Thyroid gland (tissue), 4 donors: ENCODE results near the gene LAIR2. TPM values are rescaled to one million over a fixed set of nuclear protein-coding genes. Genes with fewer than 3 reads are reported as not detected.

ENCODE experiments used
- DNase-seq, 2 donors: peaks; one replicate each; pipeline ENCODE4 v3.0.0-alpha.2; 2019
- H3K27ac ChIP-seq, 3 donors: fragments of 200-600 bp; sonication (generic); 1 replicate in 2 of 3; 2 replicates in 1 of 3; pipeline ENCODE4 v1.5.1; 2016 to 2019; ENCODE audit warnings: mild to moderate bottlenecking in 1 of 3, moderate library complexity in 1 of 3
- H3K27me3 ChIP-seq: fragments of 200-600 bp; sonication (generic); one replicate; pipeline ENCODE4 v1.5.1; 2019
- H3K36me3 ChIP-seq, 2 donors: fragments of 200-600 bp; sonication (generic); one replicate each; pipeline ENCODE4 v1.5.1; 2016 to 2019
- H3K4me1 ChIP-seq, 2 donors: fragments of 200-600 bp; sonication (generic); one replicate each; pipeline ENCODE4 v1.5.1; 2017 to 2019
- H3K4me3 ChIP-seq, 3 donors: fragments of 200-600 bp; sonication (generic); replicated peaks in 1 of 3; 1 replicate in 2 of 3; 2 replicates in 1 of 3; pipeline ENCODE4 v1.5.1; 2016; ENCODE audit warnings: mild to moderate bottlenecking in 1 of 3
- H3K9me3 ChIP-seq: fragments of 200-600 bp; sonication (generic); one replicate; pipeline ENCODE4 v1.5.1; 2017
- CTCF ChIP-seq, 6 experiments: fragments of 200-600 bp in 3 of 6; fragments of 450-650 bp in 3 of 6; sonication (generic) in 3 of 6; IDR thresholded peaks; one replicate each; pipeline ENCODE4 v1.5.1; 2016 to 2019; ENCODE audit warnings: antibody characterized with exemption in 6 of 6, mild to moderate bottlenecking in 2 of 6, inconsistent platforms in 1 of 6, moderate library complexity in 1 of 6
- POLR2A ChIP-seq, 2 donors: fragments of 450-650 bp; IDR thresholded peaks; one replicate each; pipeline ENCODE4 v1.6.1; 2017; ENCODE audit warnings: antibody characterized with exemption in 2 of 2, mild to moderate bottlenecking in 2 of 2, moderate library complexity in 1 of 2
- WGBS, 2 donors: methylation state at CpG; one replicate each; pipeline ENCODE4 v1.1.5; 2017; 5-methylcytosine and 5-hydroxymethylcytosine counted together
- intact Hi-C: fragments of 100-400 bp; cut with DNase I; formaldehyde crosslinking; loops from one replicate; pipeline ENCODE4 v1.15.1; 2023
- total RNA-seq, 4 donors: library from RNA; depleted of rRNA; stranded (reverse); fragments of >200 nt; gene quantifications; one replicate each; pipeline ENCODE4 v1.2.3, GENCODE V29; 2016

LAIR2 gene
- total RNA-seq, 4 donors from 2014 or later = not detected

GRCh38 chr19:54460230-54461005 lies 42.2 kb upstream of the LAIR2 start:
- 85 to 95% methylated on average over 13 to 31 of the region's 39 CpGs for WGBS, 2 donors
- no peaks in the 10 kb centered on the region for H3K9me3 ChIP-seq
- intact Hi-C loops = no loop called here
- H3K27me3 ChIP-seq = no peaks in the 10 kb centered on the region
- TF ChIP-seq POLR2A (IDR thresholded peaks at IDR 0.05) (no peak), CTCF (IDR thresholded peaks at IDR 0.05) (no peak)
- H3K36me3 ChIP-seq = peaks cover 58 to 69% of the 10 kb centered on the region in 2 donors
- no peak for DNase-seq
- H3K27ac ChIP-seq = no peak overlapping the region
- H3K4me3 ChIP-seq = no peak overlapping the region
- H3K4me1 ChIP-seq = peaks cover 14 to 28% of the 10 kb centered on the region in 2 donors

- TF ChIP-seq CTCF (IDR thresholded peaks at IDR 0.05) (no peak), POLR2A (IDR thresholded peaks at IDR 0.05) (no peak)
These were observed 41.4 kb upstream of the LAIR2 start for GRCh38 chr19:54461210-54461609.

GRCh38 chr19:54461613-54462012 lies 41.0 kb upstream of the LAIR2 start:
- WGBS, 2 donors = 30 to 43% methylated on average over 3 of the region's 3 CpGs
- intact Hi-C loops = loop anchor here (2.0 kb wide), 1 partner anchor 13 kb away; the partner anchor contains the start of gene LENG8
- no peaks in the 10 kb centered on the region for H3K9me3 ChIP-seq
- H3K4me3 ChIP-seq = no peak overlapping the region
- no peaks in the 10 kb centered on the region for H3K27me3 ChIP-seq
- no peak for TF ChIP-seq POLR2A (IDR thresholded peaks at IDR 0.05)
- TF ChIP-seq CTCF (IDR thresholded peaks at IDR 0.05) = no peak
- no peak for DNase-seq
- peaks cover 46 to 57% of the 10 kb centered on the region in 2 donors for H3K36me3 ChIP-seq
- H3K27ac ChIP-seq = peak overlapping the region in 1 of 3 donors; percentile 91
- peaks cover 14 to 28% of the 10 kb centered on the region in 2 donors for H3K4me1 ChIP-seq

More at GRCh38 chr19:54461210-54461609, 41.4 kb upstream of the LAIR2 start:
- Histone ChIP-seq H3K9me3 (no peaks in the 10 kb centered on the region), H3K4me1 (peaks cover 14 to 28% of the 10 kb centered on the region in 2 donors), H3K27me3 (no peaks in the 10 kb centered on the region), H3K4me3 (no peak overlapping the region), H3K27ac (no peak overlapping the region), H3K36me3 (peaks cover 50 to 61% of the 10 kb centered on the region in 2 donors)
- intact Hi-C loops = no loop called here
- WGBS, 2 donors = 85 to 86% methylated on average over 27 of the region's 27 CpGs
- DNase-seq = no peak

- peaks cover 41 to 51% of the 10 kb centered on the region in 2 donors for H3K36me3 ChIP-seq
- TF ChIP-seq POLR2A (IDR thresholded peaks at IDR 0.05) (no peak), CTCF (IDR thresholded peaks at IDR 0.05) (no peak)
- DNase-seq = no peak
- intact Hi-C loops = loop anchor here (2.0 kb wide), 1 partner anchor 13 kb away; the partner anchor contains the start of gene LENG8
- H3K4me1 ChIP-seq = peaks cover 14 to 28% of the 10 kb centered on the region in 2 donors
- WGBS, 2 donors = 79 to 84% methylated on average over 4 to 5 of the region's 15 CpGs
- peak overlapping the region; percentile 81 to 91 (median 90) for H3K27ac ChIP-seq
- no peaks in the 10 kb centered on the region for H3K9me3 ChIP-seq
- H3K27me3 ChIP-seq = no peaks in the 10 kb centered on the region
- peak overlapping the region in 1 of 3 donors; percentile 38 for H3K4me3 ChIP-seq
These were observed 40.5 kb upstream of the LAIR2 start for GRCh38 chr19:54462047-54462654.
